ENCODE results near the gene TXNRD2.
"Not testable (repeated sequence)": the region's sequence is repeated elsewhere in the genome, so short reads cannot be mapped to it uniquely, and the experiment has no call there.

Gene TXNRD2

GRCh38 chr22:19948057-19948760, 6.6 kb upstream of the TXNRD2 start:
- no peak for DNase-seq (ENCODE audit: low read depth in 2 of 2)

GRCh38 chr22:19943082-19944026, 1.7 kb upstream of the TXNRD2 start:
- DNase-seq (ENCODE audit: low read depth in 2 of 2) = no peak

GRCh38 chr22:19942157-19943081, 801 bp upstream of the TXNRD2 start:
- DNase-seq (ENCODE audit: low read depth in 2 of 2) = no peak

- DNase-seq (ENCODE audit: low read depth in 2 of 2) = no peak
Measured at GRCh38 chr22:19940536-19941364, 868 bp downstream of the TXNRD2 start.

GRCh38 chr22:19937616-19938473, 3.8 kb downstream of the TXNRD2 start:
- DNase-seq (ENCODE audit: low read depth in 2 of 2) = no peak

- DNase-seq (ENCODE audit: low read depth in 2 of 2) = no peak
Measured at GRCh38 chr22:19936513-19936912, 5.1 kb downstream of the TXNRD2 start.

- DNase-seq (ENCODE audit: low read depth in 2 of 2) = not testable (repeated sequence)
Measured at GRCh38 chr22:19935123-19935718, 6.4 kb downstream of the TXNRD2 start.

- no peak for DNase-seq (ENCODE audit: low read depth in 2 of 2)
Measured at GRCh38 chr22:19933341-19934241, 8.0 kb downstream of the TXNRD2 start.

GRCh38 chr22:19932367-19933206, 9.0 kb downstream of the TXNRD2 start:
- no peak for DNase-seq (ENCODE audit: low read depth in 2 of 2)

- DNase-seq (ENCODE audit: low read depth in 2 of 2) = no peak
Measured at GRCh38 chr22:19931514-19931913, 10.1 kb downstream of the TXNRD2 start.

GRCh38 chr22:19930551-19931486, 10.8 kb downstream of the TXNRD2 start:
- DNase-seq (ENCODE audit: low read depth in 2 of 2) = no peak

- DNase-seq (ENCODE audit: low read depth in 2 of 2) = no peak
Measured at GRCh38 chr22:19929586-19930550, 11.8 kb downstream of the TXNRD2 start.

- DNase-seq (ENCODE audit: low read depth in 2 of 2) = no peak
Measured at GRCh38 chr22:19928207-19928606, 13.4 kb downstream of the TXNRD2 start.

GRCh38 chr22:19927696-19928095, 13.9 kb downstream of the TXNRD2 start:
- no peak for DNase-seq (ENCODE audit: low read depth in 2 of 2)

GRCh38 chr22:19926028-19926427, 15.6 kb downstream of the TXNRD2 start:
- DNase-seq (ENCODE audit: low read depth in 2 of 2) = not testable (repeated sequence)

All from stimulated activated CD4-positive, alpha-beta T cell treated with anti-CD3 and anti-CD28 coated beads, Interleukin-12 subunit alpha, Interleukin-12 subunit beta, amount 100 ng/mL, for 24 hours (primary cell).